Measurements from ENCODE around the gene CDC25B.
"Not testable (repeated sequence)": the region's sequence is repeated elsewhere in the genome, so short reads cannot be mapped to it uniquely, and the experiment has no call there.

CDC25B gene

DNA sequence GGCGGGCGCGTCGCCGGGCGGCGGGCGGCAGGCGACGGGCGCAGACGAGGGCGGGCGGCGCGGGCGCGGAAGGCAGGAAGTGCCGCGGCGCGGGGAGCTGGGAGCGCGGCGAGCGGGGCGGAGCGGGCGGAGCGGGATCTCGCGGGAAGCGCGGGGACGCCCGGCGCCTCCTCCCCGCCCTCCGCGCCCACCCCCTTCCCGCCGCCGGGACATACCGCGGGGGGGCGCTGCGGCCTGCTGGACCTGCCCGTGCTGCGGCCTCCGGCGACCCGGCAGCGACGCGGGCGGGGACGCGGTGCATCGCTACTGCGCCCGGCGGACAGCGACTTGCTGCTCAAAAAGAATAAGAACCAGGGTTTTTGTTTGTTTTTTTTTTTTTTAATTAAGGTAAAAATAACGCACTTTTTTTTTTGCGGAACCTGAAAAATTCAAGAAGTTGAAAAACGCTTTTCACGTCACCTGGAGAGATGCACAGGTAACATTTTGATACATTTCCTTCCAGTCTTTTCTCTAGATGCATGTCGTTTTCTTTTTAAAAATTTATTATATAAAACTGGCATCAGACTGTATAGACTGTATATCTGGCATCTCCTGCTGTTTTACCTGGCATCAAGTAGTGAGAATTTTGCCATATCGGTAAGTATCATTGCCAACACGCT lies 9.3 kb upstream of the CDC25B start, which contains the start of gene CENPB:
Gene CENPB, minus strand, starts transcription at position 76 of the 659 bp plus-strand sequence. CDS start 257 bp downstream, outside the sequence.
- peak; percentile 94 for DNase-seq

GRCh38 chr20:3787324-3788014 lies 8.6 kb upstream of the CDC25B start:
- DNase-seq, result no peak

DNA sequence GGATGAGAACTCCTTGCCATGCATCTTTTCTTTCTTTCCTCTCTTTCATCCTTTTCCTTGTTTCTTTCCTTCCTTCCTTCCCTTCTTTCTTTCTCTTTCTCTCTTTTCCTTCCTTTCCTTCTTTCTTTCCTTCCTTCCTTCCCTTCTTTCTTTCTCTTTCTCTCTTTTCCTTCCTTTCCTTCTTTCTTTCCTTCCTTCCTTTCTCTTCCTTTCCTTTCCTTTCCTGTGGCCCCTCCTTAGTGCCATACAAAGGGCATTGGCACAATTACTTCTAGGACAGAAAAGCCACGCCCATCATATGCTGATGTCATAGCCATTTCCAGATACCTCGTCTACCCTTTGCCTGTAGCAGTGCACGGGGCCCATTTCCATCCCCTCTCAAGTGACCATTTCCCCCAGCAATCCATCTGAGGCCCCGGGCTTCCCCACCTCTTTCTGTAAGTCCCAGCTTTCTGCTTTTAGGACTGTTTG lies 7.4 kb upstream of the CDC25B start:
- DNase-seq, result no peak

GRCh38 chr20:3789201-3789600 lies 6.9 kb upstream of the CDC25B start:
- not testable (repeated sequence) for DNase-seq

GRCh38 chr20:3794168-3794567 lies 1.9 kb upstream of the CDC25B start:
- not testable (repeated sequence) for DNase-seq

- DNase-seq, result no peak
Observed at GRCh38 chr20:3794701-3795420, 1.2 kb upstream of the CDC25B start.

DNA sequence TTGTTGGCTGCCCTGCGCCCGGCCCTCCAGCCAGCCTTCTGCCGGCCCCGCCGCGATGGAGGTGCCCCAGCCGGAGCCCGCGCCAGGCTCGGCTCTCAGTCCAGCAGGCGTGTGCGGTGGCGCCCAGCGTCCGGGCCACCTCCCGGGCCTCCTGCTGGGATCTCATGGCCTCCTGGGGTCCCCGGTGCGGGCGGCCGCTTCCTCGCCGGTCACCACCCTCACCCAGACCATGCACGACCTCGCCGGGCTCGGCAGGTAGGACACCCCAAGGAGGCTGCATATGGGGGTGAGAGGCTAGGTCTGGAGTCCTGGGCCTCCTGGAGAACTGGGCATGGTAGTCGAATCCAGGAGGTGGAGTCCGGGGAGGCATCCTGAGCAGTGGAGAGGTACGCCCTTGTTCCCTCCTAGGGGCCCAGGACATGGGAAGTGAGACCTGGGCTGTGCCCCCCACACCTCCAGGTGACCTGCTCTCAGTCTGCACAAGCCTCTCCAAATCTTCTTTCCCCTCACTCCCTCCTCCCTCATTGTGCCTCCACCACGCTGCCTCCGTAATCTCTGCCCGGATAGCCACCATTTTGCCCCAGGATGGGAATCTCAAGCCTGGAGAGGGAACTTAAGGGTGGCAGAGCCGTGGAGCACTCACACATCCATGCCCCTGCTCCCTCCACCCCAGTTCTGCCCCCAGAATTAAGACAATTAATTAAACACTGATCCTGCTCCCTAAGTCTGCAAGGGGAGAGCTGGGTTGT lies 541 bp downstream of the CDC25B start:
- peak; percentile 33 for DNase-seq

GRCh38 chr20:3797226-3797545 lies 1.1 kb downstream of the CDC25B start:
- DNase-seq, result no peak

GRCh38 chr20:3797592-3798372 lies 1.7 kb downstream of the CDC25B start:
- no peak for DNase-seq

DNA sequence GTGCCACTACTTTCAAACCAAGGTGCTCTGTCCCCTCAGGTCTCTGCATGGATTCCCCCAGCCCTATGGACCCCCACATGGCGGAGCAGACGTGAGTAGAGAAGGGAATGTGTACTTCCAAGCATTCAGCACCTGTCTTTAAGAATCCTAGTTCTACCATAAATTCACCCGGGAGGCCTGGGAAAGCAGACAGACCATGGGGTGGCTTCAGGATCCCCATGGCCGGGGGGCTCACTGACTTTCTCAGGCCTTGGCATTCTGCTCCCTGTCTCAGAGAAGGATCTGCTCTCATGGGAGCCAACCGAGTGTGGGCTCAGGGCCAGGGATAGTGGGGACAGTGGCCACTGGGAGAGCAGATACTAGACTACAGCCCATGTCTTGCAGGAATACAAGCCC lies 2.3 kb downstream of the CDC25B start:
- DNase-seq, result no peak

- no peak for DNase-seq
Observed at GRCh38 chr20:3798908-3799248, 2.8 kb downstream of the CDC25B start.

DNA sequence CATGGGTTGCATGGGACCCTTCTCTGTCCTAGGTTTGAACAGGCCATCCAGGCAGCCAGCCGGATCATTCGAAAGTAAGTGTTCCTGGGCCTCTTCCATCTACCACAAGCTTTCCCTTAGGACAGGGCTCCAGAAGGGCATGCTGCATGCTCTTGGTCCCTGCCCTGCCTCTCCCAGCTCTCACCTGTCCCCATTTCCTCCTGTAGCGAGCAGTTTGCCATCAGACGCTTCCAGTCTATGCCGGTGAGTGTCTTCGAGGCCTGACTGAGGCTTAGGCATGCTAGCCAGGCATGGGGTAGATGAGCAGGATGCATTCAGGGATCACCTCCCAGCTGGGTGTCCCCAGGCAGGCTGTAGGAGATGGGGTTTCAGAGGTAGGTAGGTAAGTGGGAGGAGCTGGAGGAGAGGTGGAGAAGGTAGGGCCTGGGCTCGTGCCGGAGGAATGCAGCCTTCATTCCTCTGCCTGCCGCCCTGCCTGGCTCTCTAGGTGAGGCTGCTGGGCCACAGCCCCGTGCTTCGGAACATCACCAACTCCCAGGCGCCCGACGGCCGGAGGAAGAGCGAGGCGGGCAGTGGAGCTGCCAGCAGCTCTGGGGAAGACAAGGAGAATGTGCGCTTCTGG lies 4.3 kb downstream of the CDC25B start:
- DNase-seq, result no peak

DNA sequence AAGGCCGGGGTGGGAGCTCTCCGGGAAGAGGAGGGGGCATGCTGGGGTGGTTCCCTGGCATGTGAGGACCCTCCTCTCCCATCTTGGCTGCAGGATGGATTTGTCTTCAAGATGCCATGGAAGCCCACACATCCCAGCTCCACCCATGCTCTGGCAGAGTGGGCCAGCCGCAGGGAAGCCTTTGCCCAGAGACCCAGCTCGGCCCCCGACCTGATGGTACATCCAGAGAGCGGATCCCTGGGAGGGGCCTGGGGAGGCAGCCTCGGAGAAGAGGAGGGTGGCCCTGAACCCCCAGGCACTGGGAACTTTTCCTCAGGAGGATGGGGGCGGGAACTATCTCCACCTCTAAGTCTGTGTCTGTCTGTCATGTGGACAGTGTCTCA lies 4.8 kb downstream of the CDC25B start:
- DNase-seq, result no peak

GRCh38 chr20:3801299-3801698 lies 5.2 kb downstream of the CDC25B start:
- DNase-seq, result no peak

DNA sequence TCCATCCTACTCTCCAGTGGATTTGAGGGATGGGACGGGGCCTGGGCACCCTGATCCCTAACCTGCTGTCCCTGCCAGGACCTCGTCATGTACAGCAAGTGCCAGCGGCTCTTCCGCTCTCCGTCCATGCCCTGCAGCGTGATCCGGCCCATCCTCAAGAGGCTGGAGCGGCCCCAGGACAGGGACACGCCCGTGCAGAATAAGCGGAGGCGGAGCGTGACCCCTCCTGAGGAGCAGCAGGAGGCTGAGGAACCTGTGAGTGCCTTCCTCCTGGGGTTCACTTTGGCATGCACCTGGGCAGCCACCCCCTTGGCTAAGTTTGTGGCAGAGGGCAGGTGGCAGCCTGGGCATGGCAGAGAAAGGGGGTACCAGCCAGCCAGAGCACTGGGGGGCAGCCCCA lies 5.7 kb downstream of the CDC25B start:
- DNase-seq, result no peak

DNA sequence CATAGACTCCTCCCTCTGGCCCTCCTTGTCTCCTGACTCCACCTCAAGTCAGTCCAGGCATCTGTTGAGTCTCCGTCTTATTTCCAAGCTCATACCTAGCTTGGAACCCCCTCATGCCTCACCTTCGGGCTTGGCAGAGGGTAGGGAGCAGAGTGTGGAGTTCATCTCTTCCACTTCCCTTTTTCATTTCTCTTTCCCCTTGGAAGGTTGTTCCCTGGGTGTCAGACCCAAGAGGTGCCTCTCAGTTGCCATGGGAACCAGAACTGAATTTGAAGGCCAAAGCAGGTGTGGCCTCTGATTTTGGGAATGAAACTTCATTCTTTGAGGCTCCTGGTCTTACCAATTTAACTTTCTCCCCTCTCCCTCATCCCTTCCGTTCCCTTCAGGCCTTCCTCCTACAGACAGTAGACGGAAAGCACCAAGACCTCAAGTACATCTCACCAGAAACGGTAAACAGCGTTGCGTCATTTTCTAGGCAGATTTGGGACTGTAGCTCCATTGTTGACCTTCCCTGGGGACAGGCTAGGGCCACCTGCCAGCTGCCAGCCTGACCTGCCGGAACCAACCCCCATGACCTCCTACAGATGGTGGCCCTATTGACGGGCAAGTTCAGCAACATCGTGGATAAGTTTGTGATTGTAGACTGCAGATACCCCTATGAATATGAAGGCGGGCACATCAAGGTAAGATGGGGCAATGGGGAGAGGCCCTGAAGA lies 6.6 kb downstream of the CDC25B start:
- no peak for DNase-seq

GRCh38 chr20:3803289-3803688 lies 7.2 kb downstream of the CDC25B start:
- no peak for DNase-seq

DNA sequence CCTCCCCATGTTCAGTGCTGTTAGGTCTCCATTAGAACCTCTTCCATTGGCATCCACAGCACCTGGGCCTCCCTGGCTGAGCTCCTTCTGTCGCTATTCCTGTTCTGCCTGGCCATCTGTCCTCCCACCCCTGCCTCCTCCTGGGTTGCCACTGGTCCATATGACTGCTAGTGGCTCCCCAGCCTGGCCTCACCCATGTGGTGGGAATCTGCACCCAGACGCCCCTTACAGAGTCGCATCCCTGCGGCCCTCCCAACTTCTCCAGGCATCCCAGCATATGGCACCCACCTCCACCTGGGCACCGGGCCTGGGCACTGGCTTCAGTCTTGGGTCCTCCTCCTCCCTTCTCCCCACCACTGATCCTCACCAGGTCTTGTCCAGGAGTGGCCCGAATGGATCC lies 7.7 kb downstream of the CDC25B start:
- no peak for DNase-seq

- no peak for DNase-seq
Observed at GRCh38 chr20:3804254-3804751, 8.2 kb downstream of the CDC25B start.

GRCh38 chr20:3804781-3805180 lies 8.7 kb downstream of the CDC25B start:
- no peak for DNase-seq

- no peak for DNase-seq
Observed at GRCh38 chr20:3808544-3808943, 12.4 kb downstream of the CDC25B start.

All from eye (tissue), 1 donor.